ENCODE measurements around the gene KCTD5.

Gene KCTD5

GRCh38 chr16:2728034-2728433 lies 45.7 kb downstream of the KCTD5 start:
- Histone ChIP-seq H3K4me1 (ENCODE audit: insufficient read depth, low read length) (no peaks in the 10 kb centered on the region), H3K4me3 (ENCODE audit: low read length) (no peak overlapping the region), H3K9ac (ENCODE audit: low read depth, low read length) (no peak overlapping the region), H3K27me3 (ENCODE audit: insufficient read depth, low read length) (no peaks in the 10 kb centered on the region), H3K9me3 (ENCODE audit: insufficient read depth, low read depth, low read length) (no peaks in the 10 kb centered on the region), H3K36me3 (ENCODE audit: insufficient read depth, low read depth, low read length) (no peaks in the 10 kb centered on the region), H3K27ac (ENCODE audit: low read length) (no peak overlapping the region)

GRCh38 chr16:2734844-2735515 lies 52.7 kb downstream of the KCTD5 start:
- Histone ChIP-seq H3K27me3 (ENCODE audit: insufficient read depth, low read length) (no peaks in the 10 kb centered on the region), H3K27ac (ENCODE audit: low read length) (no peak overlapping the region), H3K36me3 (ENCODE audit: insufficient read depth, low read depth, low read length) (no peaks in the 10 kb centered on the region), H3K9ac (ENCODE audit: low read depth, low read length) (no peak overlapping the region), H3K4me1 (ENCODE audit: insufficient read depth, low read length) (no peaks in the 10 kb centered on the region), H3K9me3 (ENCODE audit: insufficient read depth, low read depth, low read length) (no peaks in the 10 kb centered on the region), H3K4me3 (ENCODE audit: low read length) (no peak overlapping the region)

GRCh38 chr16:2736476-2737237 lies 54.3 kb downstream of the KCTD5 start:
- Histone ChIP-seq H3K36me3 (ENCODE audit: insufficient read depth, low read depth, low read length) (no peaks in the 10 kb centered on the region), H3K9ac (ENCODE audit: low read depth, low read length) (no peak overlapping the region), H3K27me3 (ENCODE audit: insufficient read depth, low read length) (no peaks in the 10 kb centered on the region), H3K9me3 (ENCODE audit: insufficient read depth, low read depth, low read length) (no peaks in the 10 kb centered on the region), H3K4me1 (ENCODE audit: insufficient read depth, low read length) (no peaks in the 10 kb centered on the region), H3K27ac (ENCODE audit: low read length) (no peak overlapping the region), H3K4me3 (ENCODE audit: low read length) (no peak overlapping the region)

GRCh38 chr16:2737238-2737605 lies 54.9 kb downstream of the KCTD5 start:
- Histone ChIP-seq H3K27ac (ENCODE audit: low read length) (no peak overlapping the region), H3K36me3 (ENCODE audit: insufficient read depth, low read depth, low read length) (no peaks in the 10 kb centered on the region), H3K9ac (ENCODE audit: low read depth, low read length) (no peak overlapping the region), H3K27me3 (ENCODE audit: insufficient read depth, low read length) (no peaks in the 10 kb centered on the region), H3K4me3 (ENCODE audit: low read length) (no peak overlapping the region), H3K4me1 (ENCODE audit: insufficient read depth, low read length) (no peaks in the 10 kb centered on the region), H3K9me3 (ENCODE audit: insufficient read depth, low read depth, low read length) (no peaks in the 10 kb centered on the region)

GRCh38 chr16:2737895-2738418 lies 55.6 kb downstream of the KCTD5 start:
- no peaks in the 10 kb centered on the region for H3K4me1 ChIP-seq (ENCODE audit: insufficient read depth, low read length)
- no peaks in the 10 kb centered on the region for H3K27me3 ChIP-seq (ENCODE audit: insufficient read depth, low read length)
- no peaks in the 10 kb centered on the region for H3K36me3 ChIP-seq (ENCODE audit: insufficient read depth, low read depth, low read length)
- no peak overlapping the region for H3K27ac ChIP-seq (ENCODE audit: low read length)
- no peak overlapping the region for H3K9ac ChIP-seq (ENCODE audit: low read depth, low read length)
- no peak overlapping the region for H3K4me3 ChIP-seq (ENCODE audit: low read length)
- H3K9me3 ChIP-seq (ENCODE audit: insufficient read depth, low read depth, low read length): no peaks in the 10 kb centered on the region

- no peaks in the 10 kb centered on the region for H3K36me3 ChIP-seq (ENCODE audit: insufficient read depth, low read depth, low read length)
- H3K4me3 ChIP-seq (ENCODE audit: low read length): no peak overlapping the region
- no peak overlapping the region for H3K9ac ChIP-seq (ENCODE audit: low read depth, low read length)
- H3K27ac ChIP-seq (ENCODE audit: low read length): no peak overlapping the region
- no peaks in the 10 kb centered on the region for H3K4me1 ChIP-seq (ENCODE audit: insufficient read depth, low read length)
- H3K27me3 ChIP-seq (ENCODE audit: insufficient read depth, low read length): no peaks in the 10 kb centered on the region
- H3K9me3 ChIP-seq (ENCODE audit: insufficient read depth, low read depth, low read length): no peaks in the 10 kb centered on the region
These were observed 56.3 kb downstream of the KCTD5 start for GRCh38 chr16:2738615-2739014.

GRCh38 chr16:2739625-2740430 lies 57.5 kb downstream of the KCTD5 start:
- no peak overlapping the region for H3K27ac ChIP-seq (ENCODE audit: low read length)
- H3K36me3 ChIP-seq (ENCODE audit: insufficient read depth, low read depth, low read length): no peaks in the 10 kb centered on the region
- no peak overlapping the region for H3K9ac ChIP-seq (ENCODE audit: low read depth, low read length)
- no peaks in the 10 kb centered on the region for H3K27me3 ChIP-seq (ENCODE audit: insufficient read depth, low read length)
- no peak overlapping the region for H3K4me3 ChIP-seq (ENCODE audit: low read length)
- H3K9me3 ChIP-seq (ENCODE audit: insufficient read depth, low read depth, low read length): no peaks in the 10 kb centered on the region
- no peaks in the 10 kb centered on the region for H3K4me1 ChIP-seq (ENCODE audit: insufficient read depth, low read length)

- Histone ChIP-seq H3K36me3 (ENCODE audit: insufficient read depth, low read depth, low read length) (no peaks in the 10 kb centered on the region), H3K9ac (ENCODE audit: low read depth, low read length) (no peak overlapping the region), H3K4me3 (ENCODE audit: low read length) (no peak overlapping the region), H3K9me3 (ENCODE audit: insufficient read depth, low read depth, low read length) (no peaks in the 10 kb centered on the region), H3K4me1 (ENCODE audit: insufficient read depth, low read length) (no peaks in the 10 kb centered on the region), H3K27me3 (ENCODE audit: insufficient read depth, low read length) (no peaks in the 10 kb centered on the region), H3K27ac (ENCODE audit: low read length) (no peak overlapping the region)
These were observed 58.2 kb downstream of the KCTD5 start for GRCh38 chr16:2740476-2740875.

GRCh38 chr16:2741168-2741567 lies 58.8 kb downstream of the KCTD5 start:
- no peaks in the 10 kb centered on the region for H3K36me3 ChIP-seq (ENCODE audit: insufficient read depth, low read depth, low read length)
- H3K27me3 ChIP-seq (ENCODE audit: insufficient read depth, low read length): no peaks in the 10 kb centered on the region
- H3K9me3 ChIP-seq (ENCODE audit: insufficient read depth, low read depth, low read length): no peaks in the 10 kb centered on the region
- no peaks in the 10 kb centered on the region for H3K4me1 ChIP-seq (ENCODE audit: insufficient read depth, low read length)
- H3K27ac ChIP-seq (ENCODE audit: low read length): no peak overlapping the region
- no peak overlapping the region for H3K9ac ChIP-seq (ENCODE audit: low read depth, low read length)
- no peak overlapping the region for H3K4me3 ChIP-seq (ENCODE audit: low read length)

- Histone ChIP-seq H3K27me3 (ENCODE audit: insufficient read depth, low read length) (no peaks in the 10 kb centered on the region), H3K9me3 (ENCODE audit: insufficient read depth, low read depth, low read length) (no peaks in the 10 kb centered on the region), H3K4me1 (ENCODE audit: insufficient read depth, low read length) (no peaks in the 10 kb centered on the region), H3K36me3 (ENCODE audit: insufficient read depth, low read depth, low read length) (no peaks in the 10 kb centered on the region), H3K27ac (ENCODE audit: low read length) (no peak overlapping the region), H3K4me3 (ENCODE audit: low read length) (no peak overlapping the region), H3K9ac (ENCODE audit: low read depth, low read length) (no peak overlapping the region)
These were observed 60.1 kb downstream of the KCTD5 start for GRCh38 chr16:2742323-2743006.

GRCh38 chr16:2743007-2743810 lies 60.9 kb downstream of the KCTD5 start:
- Histone ChIP-seq H3K27ac (ENCODE audit: low read length) (no peak overlapping the region), H3K9ac (ENCODE audit: low read depth, low read length) (no peak overlapping the region), H3K9me3 (ENCODE audit: insufficient read depth, low read depth, low read length) (no peaks in the 10 kb centered on the region), H3K36me3 (ENCODE audit: insufficient read depth, low read depth, low read length) (no peaks in the 10 kb centered on the region), H3K4me1 (ENCODE audit: insufficient read depth, low read length) (no peaks in the 10 kb centered on the region), H3K4me3 (ENCODE audit: low read length) (no peak overlapping the region), H3K27me3 (ENCODE audit: insufficient read depth, low read length) (no peaks in the 10 kb centered on the region)

Measured in iPS-20b (cell line).